PC-3 (cell line): Measurements from ENCODE around the gene INSIG1. TPM values are rescaled to one million over a fixed set of nuclear protein-coding genes. Genes with fewer than 3 reads are reported as not detected.

Experiments
- ATAC-seq: fragments of 200-7000 bp; cut with Tn5 transposase; 2 replicates; pipeline ENCODE4 v1.9.1; 2020; ENCODE audit warnings: mild to moderate bottlenecking, moderate library complexity
- BruUV-seq: library from RNA; stranded (reverse); fragments of 400-500 nt; replicated peaks from 2 replicates; lab custom pipeline; 2021; lab: Mats Ljungman, UMichigan
- CTCF ChIA-PET: fragments of 300-600 bp; sonication (Branson Sonifier 250); formaldehyde crosslinking; loops from one replicate; lab custom pipeline; 2022; ENCODE audit warnings: antibody characterized with exemption; lab: Charles Lee
- POLR2A ChIA-PET: fragments of 300-600 bp; sonication (Branson Sonifier 250); formaldehyde crosslinking; loops from one replicate; lab custom pipeline; 2022; ENCODE audit warnings: antibody characterized with exemption; ENCODE audit not compliant: unreplicated experiment; lab: Charles Lee
- DNase-seq: peaks from one replicate; pipeline ENCODE4 v3.0.0-alpha.2; 2015
- H2AFZ ChIP-seq: fragments of 300-600 bp; sonication (generic); 2 replicates; pipeline ENCODE4 v1.6.0; 2016; ENCODE audit warnings: antibody characterized with exemption, low read length
- H3F3A ChIP-seq: fragments of 300-600 bp; sonication (generic); one replicate; pipeline ENCODE4 v1.6.0; 2017; ENCODE audit warnings: antibody characterized with exemption, low read length, control low read depth, mild to moderate bottlenecking; ENCODE audit not compliant: unreplicated experiment
- H3K27ac ChIP-seq: fragments of 300-600 bp; sonication (generic); 2 replicates; pipeline ENCODE4 v1.5.1; 2016; ENCODE audit warnings: mild to moderate bottlenecking, low read length
- H3K27me3 ChIP-seq: fragments of 300-600 bp; sonication (generic); 2 replicates; pipeline ENCODE4 v1.6.1; 2016; ENCODE audit warnings: low read length, mixed read lengths
- H3K36me3 ChIP-seq: fragments of 300-600 bp; sonication (generic); 2 replicates; pipeline ENCODE4 v1.6.1; 2016; ENCODE audit warnings: low read depth, mixed run types, low read length, mixed read lengths
- H3K4me1 ChIP-seq: fragments of 300-600 bp; sonication (generic); 2 replicates; pipeline ENCODE4 v1.5.1; 2016; ENCODE audit warnings: low read length; ENCODE audit not compliant: insufficient read depth
- H3K4me2 ChIP-seq: fragments of 300-600 bp; sonication (generic); 2 replicates; pipeline ENCODE4 v1.6.0; 2016; ENCODE audit warnings: low read length
- H3K4me3 ChIP-seq: fragments of 300-600 bp; sonication (generic); 2 replicates; pipeline ENCODE4 v1.5.1; 2016; ENCODE audit warnings: mild to moderate bottlenecking, low read length, mixed read lengths
- H3K79me2 ChIP-seq: fragments of 300-600 bp; sonication (generic); 2 replicates; pipeline ENCODE4 v1.6.1; 2017; ENCODE audit warnings: low read length, mixed read lengths
- H3K9ac ChIP-seq: fragments of 300-600 bp; sonication (generic); 2 replicates; pipeline ENCODE4 v1.6.0; 2016; ENCODE audit warnings: mild to moderate bottlenecking, low read length
- H3K9me2 ChIP-seq: fragments of 300-600 bp; sonication (generic); replicated peaks from 2 replicates; pipeline ENCODE4 v1.6.1; 2016; ENCODE audit warnings: mixed run types, low read length, mixed read lengths
- H3K9me3 ChIP-seq: fragments of 300-600 bp; sonication (generic); 2 replicates; pipeline ENCODE4 v1.6.1; 2016; ENCODE audit warnings: low read length, mixed read lengths
- H4K20me1 ChIP-seq: fragments of 300-600 bp; sonication (generic); 2 replicates; pipeline ENCODE4 v1.6.1; 2016; ENCODE audit warnings: low read length, mixed read lengths
- EZH2 ChIP-seq: fragments of 300-600 bp; sonication (generic); IDR thresholded peaks from one replicate; pipeline ENCODE4 v1.6.1; 2017; ENCODE audit warnings: antibody characterized with exemption, mild to moderate bottlenecking, low read length; ENCODE audit not compliant: unreplicated experiment
- EZH2phosphoT487 ChIP-seq: fragments of 300-600 bp; sonication (generic); IDR thresholded peaks from 2 replicates; pipeline ENCODE4 v1.6.1; 2018; ENCODE audit warnings: mild to moderate bottlenecking, antibody characterized with exemption, low read length, borderline replicate concordance
- intact Hi-C: fragments of 100-400 bp; cut with micrococcal nuclease; formaldehyde crosslinking; loops from 2 replicates; pipeline ENCODE4 v1.9.0; 2023
- total RNA-seq: library from RNA; depleted of rRNA; stranded (reverse); fragments of >200 nt; gene quantifications from 2 replicates; pipeline ENCODE4 v1.2.3, GENCODE V29; 2014
- TF ChIP-seq, protein P1 (sequence below): fragments of 300-600 bp; sonication (generic); conservative IDR thresholded peaks from 2 replicates; pipeline ENCODE4 v1.5.1; 2017; ENCODE audit warnings: antibody characterized with exemption, low read depth, mild to moderate bottlenecking, low read length

The INSIG1 gene
- total RNA-seq, 1 experiment from 2014 or later: 83.3 TPM

DNA sequence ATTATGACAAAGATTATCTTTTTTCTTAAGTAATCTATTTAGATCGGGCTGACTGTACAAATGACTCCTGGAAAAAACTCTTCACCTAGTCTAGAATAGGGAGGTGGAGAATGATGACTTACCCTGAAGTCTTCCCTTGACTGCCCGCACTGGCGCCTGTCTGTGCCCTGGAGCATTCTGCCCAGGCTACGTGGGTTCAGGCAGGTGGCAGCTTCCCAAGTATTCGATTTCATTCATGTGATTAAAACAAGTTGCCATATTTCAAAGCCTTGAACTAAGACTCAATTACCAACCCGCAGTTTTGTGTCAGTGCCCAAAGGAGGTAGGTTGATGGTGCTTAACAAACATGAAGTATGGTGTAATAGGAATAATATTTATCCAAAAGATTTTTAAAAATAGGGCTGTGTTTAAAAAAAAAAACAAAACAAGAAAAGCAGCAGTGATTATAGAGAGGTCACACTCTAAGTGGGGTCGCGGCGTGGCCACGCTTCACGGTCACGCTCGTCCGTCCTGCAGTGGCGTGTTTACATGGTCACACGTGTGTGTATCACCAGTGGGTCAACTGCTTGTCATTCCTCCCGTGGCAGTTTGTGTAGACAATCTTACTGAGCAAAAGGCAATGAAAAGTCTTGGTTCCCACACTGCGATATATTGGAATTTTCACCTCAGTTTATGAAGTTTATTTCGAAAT, 10.8 kb downstream of the INSIG1 start:
- peaks cover 22% of the 10 kb centered on the region for H3K4me1 ChIP-seq
- H3K4me2 ChIP-seq: no peak overlapping the region
- POLR2A ChIA-PET: no interaction called here
- H3K9ac ChIP-seq: no peak overlapping the region
- intact Hi-C loops: no loop called here
- H3K9me2 ChIP-seq: no peaks in the 10 kb centered on the region
- H3F3A ChIP-seq: no peaks in the 10 kb centered on the region
- no peaks in the 10 kb centered on the region for H3K27me3 ChIP-seq
- no peak overlapping the region for H2AFZ ChIP-seq
- DNase-seq (no peak), ATAC-seq (no peak)
- 0 out of 2 replicates have a peak, but pooled peaks cover 5% of the 10 kb centered on the region for H4K20me1 ChIP-seq
- no peaks in the 10 kb centered on the region for H3K9me3 ChIP-seq
- H3K36me3 ChIP-seq: peaks cover 49% of the 10 kb centered on the region
- no TSS peak for BruUV-seq
- CTCF ChIA-PET: no interaction called here
- H3K4me3 ChIP-seq: no peak overlapping the region
- TF ChIP-seq EZH2phosphoT487 (no peak), EZH2 (no peak)
- TF ChIP-seq, protein P1, sequence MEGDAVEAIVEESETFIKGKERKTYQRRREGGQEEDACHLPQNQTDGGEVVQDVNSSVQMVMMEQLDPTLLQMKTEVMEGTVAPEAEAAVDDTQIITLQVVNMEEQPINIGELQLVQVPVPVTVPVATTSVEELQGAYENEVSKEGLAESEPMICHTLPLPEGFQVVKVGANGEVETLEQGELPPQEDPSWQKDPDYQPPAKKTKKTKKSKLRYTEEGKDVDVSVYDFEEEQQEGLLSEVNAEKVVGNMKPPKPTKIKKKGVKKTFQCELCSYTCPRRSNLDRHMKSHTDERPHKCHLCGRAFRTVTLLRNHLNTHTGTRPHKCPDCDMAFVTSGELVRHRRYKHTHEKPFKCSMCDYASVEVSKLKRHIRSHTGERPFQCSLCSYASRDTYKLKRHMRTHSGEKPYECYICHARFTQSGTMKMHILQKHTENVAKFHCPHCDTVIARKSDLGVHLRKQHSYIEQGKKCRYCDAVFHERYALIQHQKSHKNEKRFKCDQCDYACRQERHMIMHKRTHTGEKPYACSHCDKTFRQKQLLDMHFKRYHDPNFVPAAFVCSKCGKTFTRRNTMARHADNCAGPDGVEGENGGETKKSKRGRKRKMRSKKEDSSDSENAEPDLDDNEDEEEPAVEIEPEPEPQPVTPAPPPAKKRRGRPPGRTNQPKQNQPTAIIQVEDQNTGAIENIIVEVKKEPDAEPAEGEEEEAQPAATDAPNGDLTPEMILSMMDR: no peak
- H3K79me2 ChIP-seq: no peaks in the 10 kb centered on the region
- no peak overlapping the region for H3K27ac ChIP-seq

DNA sequence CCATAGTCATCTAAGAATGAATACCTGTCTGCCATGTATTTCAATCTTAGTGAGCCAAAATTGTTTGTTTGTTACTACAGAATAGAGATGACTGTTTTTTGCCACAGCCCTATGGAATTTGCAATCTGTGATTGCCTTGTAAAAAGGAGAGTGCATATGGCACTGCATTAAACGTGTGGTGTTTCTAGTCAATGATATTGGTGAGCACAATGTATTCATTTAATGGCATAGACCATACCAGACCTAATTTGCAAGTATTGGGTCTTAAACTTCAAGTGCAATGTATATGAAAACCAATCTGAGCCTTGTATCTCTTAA, 11.3 kb downstream of the INSIG1 start:
- no peak overlapping the region for H2AFZ ChIP-seq
- H3K27ac ChIP-seq: no peak overlapping the region
- no peaks in the 10 kb centered on the region for H3K9me2 ChIP-seq
- no peak overlapping the region for H3K4me3 ChIP-seq
- H3K9ac ChIP-seq: no peak overlapping the region
- H3K36me3 ChIP-seq: peaks cover 45% of the 10 kb centered on the region
- ChIA-PET POLR2A (no interaction called here), CTCF (no interaction called here)
- H4K20me1 ChIP-seq: 0 out of 2 replicates have a peak, but pooled peaks cover 5% of the 10 kb centered on the region
- no peaks in the 10 kb centered on the region for H3K9me3 ChIP-seq
- H3K4me1 ChIP-seq: peaks cover 22% of the 10 kb centered on the region
- H3K4me2 ChIP-seq: no peak overlapping the region
- DNase-seq: no peak
- ATAC-seq: no peak
- no peak for TF ChIP-seq EZH2
- TF ChIP-seq, protein P1: no peak
- no peak for TF ChIP-seq EZH2phosphoT487
- no TSS peak for BruUV-seq
- no peaks in the 10 kb centered on the region for H3K79me2 ChIP-seq
- intact Hi-C loops: no loop called here
- H3K27me3 ChIP-seq: no peaks in the 10 kb centered on the region
- H3F3A ChIP-seq: no peaks in the 10 kb centered on the region

- no peaks in the 10 kb centered on the region for H3K79me2 ChIP-seq
These were observed 12.9 kb downstream of the INSIG1 start for GRCh38 chr7:155310425-155311114.

More at GRCh38 chr7:155310425-155311114, 12.9 kb downstream of the INSIG1 start:
- ATAC-seq: no peak
- POLR2A ChIA-PET: no interaction called here
- intact Hi-C loops: no loop called here
- TF ChIP-seq, protein P1: no peak
- TF ChIP-seq EZH2phosphoT487 (no peak), EZH2 (no peak)
- CTCF ChIA-PET: no interaction called here
- no TSS peak for BruUV-seq
- H3K9ac ChIP-seq: no peak overlapping the region
- H4K20me1 ChIP-seq: 0 out of 2 replicates have a peak, but pooled peaks cover 5% of the 10 kb centered on the region
- H3F3A ChIP-seq: no peaks in the 10 kb centered on the region
- no peaks in the 10 kb centered on the region for H3K9me3 ChIP-seq
- no peaks in the 10 kb centered on the region for H3K27me3 ChIP-seq
- H3K36me3 ChIP-seq: peaks cover 33% of the 10 kb centered on the region
- no peak for DNase-seq
- no peak overlapping the region for H3K27ac ChIP-seq
- peaks cover 20% of the 10 kb centered on the region for H3K4me1 ChIP-seq
- no peaks in the 10 kb centered on the region for H3K9me2 ChIP-seq
- no peak overlapping the region for H3K4me3 ChIP-seq
- H3K4me2 ChIP-seq: no peak overlapping the region
- no peak overlapping the region for H2AFZ ChIP-seq
